IgD-negative memory B cell (primary cell): Measurements from ENCODE around the gene CR1. TPM values are rescaled to one million over a fixed set of nuclear protein-coding genes. Genes with fewer than 3 reads are reported as not detected.
"Not testable (repeated sequence)": the region's sequence is repeated elsewhere in the genome, so short reads cannot be mapped to it uniquely, and the experiment has no call there.

Experiments used
- H3K27ac Mint-ChIP-seq, 3 donors: one replicate each; pipeline ENCODE4 v1.8.0; 2020 to 2022; ENCODE audit warnings: mild to moderate bottlenecking in 3 of 3, mixed read lengths in 3 of 3, moderate library complexity in 1 of 3
- H3K27me3 Mint-ChIP-seq: one replicate; pipeline ENCODE4 v1.8.0; 2021; ENCODE audit warnings: mixed read lengths
- H3K36me3 Mint-ChIP-seq: one replicate; pipeline ENCODE4 v1.8.0; 2020; ENCODE audit warnings: mild to moderate bottlenecking, mixed read lengths
- H3K4me1 Mint-ChIP-seq, 3 donors: one replicate each; pipeline ENCODE4 v1.8.0; 2020 to 2022; ENCODE audit warnings: mixed read lengths in 3 of 3, mild to moderate bottlenecking in 1 of 3
- H3K4me3 Mint-ChIP-seq, 4 donors: one replicate each; pipeline ENCODE4 v1.8.0; 2020 to 2022; ENCODE audit warnings: mild to moderate bottlenecking in 4 of 4, mixed read lengths in 4 of 4, moderate library complexity in 3 of 4
- H3K9me3 Mint-ChIP-seq, 3 donors: one replicate each; pipeline ENCODE4 v1.8.0; 2020 to 2021; ENCODE audit warnings: mixed read lengths in 3 of 3, mild to moderate bottlenecking in 1 of 3
- polyA plus RNA-seq: library from polyadenylated mRNA; unstranded; fragments of 300-500 nt; fragmentation: Illumina TruSeq; gene quantifications from one replicate; pipeline ENCODE4 v1.2.3, GENCODE V29; 2021

CR1 gene
- polyA plus RNA-seq, 1 donor from 2014 or later = 37.3 TPM

- H3K27me3 Mint-ChIP-seq, H3K36me3 Mint-ChIP-seq, H3K9me3 Mint-ChIP-seq, H3K4me3 Mint-ChIP-seq, H3K4me1 Mint-ChIP-seq: not testable (repeated sequence)
- H3K27ac Mint-ChIP-seq = peak overlapping the region in 1 of 3 donors; percentile 57
Observed at GRCh38 chr1:207520400-207521345, 24.7 kb downstream of the CR1 start.

- not testable (repeated sequence) for H3K36me3 Mint-ChIP-seq, H3K4me3 Mint-ChIP-seq, H3K4me1 Mint-ChIP-seq, H3K27ac Mint-ChIP-seq, H3K27me3 Mint-ChIP-seq, H3K9me3 Mint-ChIP-seq
Observed at GRCh38 chr1:207525239-207525638, 29.3 kb downstream of the CR1 start.

- not testable (repeated sequence) for H3K27me3 Mint-ChIP-seq, H3K4me1 Mint-ChIP-seq, H3K27ac Mint-ChIP-seq, H3K4me3 Mint-ChIP-seq, H3K9me3 Mint-ChIP-seq, H3K36me3 Mint-ChIP-seq
Observed at GRCh38 chr1:207528401-207528800, 32.4 kb downstream of the CR1 start.

GRCh38 chr1:207536263-207536662, 40.3 kb downstream of the CR1 start:
- H3K27me3 Mint-ChIP-seq, H3K27ac Mint-ChIP-seq, H3K36me3 Mint-ChIP-seq, H3K4me3 Mint-ChIP-seq, H3K9me3 Mint-ChIP-seq, H3K4me1 Mint-ChIP-seq: not testable (repeated sequence)

GRCh38 chr1:207546677-207547357, 50.9 kb downstream of the CR1 start:
- not testable (repeated sequence) for H3K9me3 Mint-ChIP-seq, H3K4me1 Mint-ChIP-seq, H3K27ac Mint-ChIP-seq, H3K36me3 Mint-ChIP-seq, H3K4me3 Mint-ChIP-seq, H3K27me3 Mint-ChIP-seq

GRCh38 chr1:207554823-207555222, 58.9 kb downstream of the CR1 start:
- not testable (repeated sequence) for H3K9me3 Mint-ChIP-seq, H3K4me3 Mint-ChIP-seq, H3K36me3 Mint-ChIP-seq, H3K4me1 Mint-ChIP-seq, H3K27ac Mint-ChIP-seq, H3K27me3 Mint-ChIP-seq

- H3K36me3 Mint-ChIP-seq = peaks cover 4% of the 10 kb centered on the region
- H3K27ac Mint-ChIP-seq = no peak overlapping the region
- H3K4me3 Mint-ChIP-seq = no peak overlapping the region
- no peaks in the 10 kb centered on the region for H3K9me3 Mint-ChIP-seq
- H3K27me3 Mint-ChIP-seq = no peaks in the 10 kb centered on the region
- no peaks in the 10 kb centered on the region for H3K4me1 Mint-ChIP-seq
Observed at GRCh38 chr1:207565546-207566468, 69.8 kb downstream of the CR1 start.

GRCh38 chr1:207571926-207572325, 76.0 kb downstream of the CR1 start:
- not testable (repeated sequence) for H3K27ac Mint-ChIP-seq, H3K9me3 Mint-ChIP-seq, H3K4me1 Mint-ChIP-seq, H3K27me3 Mint-ChIP-seq, H3K36me3 Mint-ChIP-seq, H3K4me3 Mint-ChIP-seq

- not testable (repeated sequence) for H3K36me3 Mint-ChIP-seq, H3K27me3 Mint-ChIP-seq, H3K27ac Mint-ChIP-seq, H3K9me3 Mint-ChIP-seq, H3K4me1 Mint-ChIP-seq, H3K4me3 Mint-ChIP-seq
Observed at GRCh38 chr1:207573074-207573473, 77.1 kb downstream of the CR1 start.

- not testable (repeated sequence) for H3K4me3 Mint-ChIP-seq, H3K9me3 Mint-ChIP-seq, H3K4me1 Mint-ChIP-seq, H3K36me3 Mint-ChIP-seq, H3K27me3 Mint-ChIP-seq, H3K27ac Mint-ChIP-seq
Observed at GRCh38 chr1:207575381-207575780, 79.4 kb downstream of the CR1 start.

GRCh38 chr1:207578796-207579435, 83.0 kb downstream of the CR1 start:
- H3K4me3 Mint-ChIP-seq = no peak overlapping the region
- H3K27ac Mint-ChIP-seq = peak overlapping the region in 1 of 3 donors; percentile 48
- no peaks in the 10 kb centered on the region for H3K27me3 Mint-ChIP-seq
- H3K36me3 Mint-ChIP-seq = peaks cover 4% of the 10 kb centered on the region
- H3K4me1 Mint-ChIP-seq = peaks cover 0 to 6% (median 0%) of the 10 kb centered on the region in 3 donors
- no peaks in the 10 kb centered on the region for H3K9me3 Mint-ChIP-seq

- peaks cover 4% of the 10 kb centered on the region for H3K36me3 Mint-ChIP-seq
- H3K27ac Mint-ChIP-seq = peak overlapping the region in 1 of 3 donors; percentile 48
- no peak overlapping the region for H3K4me3 Mint-ChIP-seq
- H3K27me3 Mint-ChIP-seq = no peaks in the 10 kb centered on the region
- H3K9me3 Mint-ChIP-seq = no peaks in the 10 kb centered on the region
- H3K4me1 Mint-ChIP-seq = peaks cover 0 to 6% (median 0%) of the 10 kb centered on the region in 3 donors
Observed at GRCh38 chr1:207579436-207579799, 83.5 kb downstream of the CR1 start.

GRCh38 chr1:207581496-207582153, 85.7 kb downstream of the CR1 start:
- no peak overlapping the region for H3K27ac Mint-ChIP-seq
- no peaks in the 10 kb centered on the region for H3K9me3 Mint-ChIP-seq
- H3K4me3 Mint-ChIP-seq = no peak overlapping the region
- H3K36me3 Mint-ChIP-seq = peaks cover 9% of the 10 kb centered on the region
- peaks cover 0 to 6% (median 0%) of the 10 kb centered on the region in 3 donors for H3K4me1 Mint-ChIP-seq
- no peaks in the 10 kb centered on the region for H3K27me3 Mint-ChIP-seq

GRCh38 chr1:207589506-207589905, 93.5 kb downstream of the CR1 start:
- H3K27ac Mint-ChIP-seq, H3K4me1 Mint-ChIP-seq, H3K9me3 Mint-ChIP-seq, H3K4me3 Mint-ChIP-seq, H3K27me3 Mint-ChIP-seq: not testable (repeated sequence)
- peaks cover 33% of the 10 kb centered on the region for H3K36me3 Mint-ChIP-seq
